GM10248 (cell line): Measurements from ENCODE around the gene SMYD3.

Source experiments
- CTCF ChIA-PET: fragments of 300-600 bp; sonication (Branson Sonifier 250); formaldehyde crosslinking; extraction: SDS; loops from one replicate; lab custom pipeline; 2021; ENCODE audit warnings: antibody characterized with exemption; lab: Yijun Ruan, JAX
- POLR2A ChIA-PET: fragments of 350-650 bp; sonication (Branson Sonifier 250); formaldehyde crosslinking; extraction: SDS; loops from one replicate; lab custom pipeline; 2020; ENCODE audit warnings: antibody characterized with exemption; lab: Yijun Ruan, JAX
- DNase-seq: peaks from one replicate; pipeline ENCODE4 v3.0.0; 2012; ENCODE audit errors: extremely low spot score
- CTCF ChIP-seq: IDR thresholded peaks from 2 replicates; pipeline ENCODE4 v1.5.1; 2012; ENCODE audit warnings: mild to moderate bottlenecking, low read depth; ENCODE audit errors: extremely low read depth, missing control alignments, control extremely low read depth

SMYD3 gene

GRCh38 chr1:245762396-245762910, 744.6 kb downstream of the SMYD3 start:
- POLR2A ChIA-PET = no interaction called here
- no peak for DNase-seq
- TF ChIP-seq CTCF = no peak
- CTCF ChIA-PET = interaction anchor here (0.8 to 2.6 kb wide), 2 partner anchors 8 to 61 kb away, joined by 3 to 8 read pairs; no protein-coding TSS in a partner anchor

- DNase-seq = no peak
- ChIA-PET CTCF (interaction anchor here (2.6 kb wide), 1 partner anchor 11 kb away, joined by 8 read pairs; no protein-coding TSS in a partner anchor), POLR2A (no interaction called here)
- no peak for TF ChIP-seq CTCF
These were observed 746.8 kb downstream of the SMYD3 start for GRCh38 chr1:245760301-245760700.

- DNase-seq = no peak
- TF ChIP-seq CTCF = no peak
- ChIA-PET CTCF (interaction anchor here (1.0 to 1.5 kb wide), 5 partner anchors 10 to 601 kb away, joined by 3 to 4 read pairs (median 4); no protein-coding TSS in a partner anchor), POLR2A (no interaction called here)
These were observed 752.6 kb downstream of the SMYD3 start for GRCh38 chr1:245754463-245754961.

GRCh38 chr1:245753807-245754206, 753.3 kb downstream of the SMYD3 start:
- no peak for DNase-seq
- ChIA-PET CTCF (interaction anchor here (0.6 to 1.5 kb wide), 6 partner anchors 9 to 1095 kb away, joined by 3 to 4 read pairs (median 4); no protein-coding TSS in a partner anchor), POLR2A (no interaction called here)
- no peak for TF ChIP-seq CTCF

- DNase-seq = no peak
- ChIA-PET CTCF (no interaction called here), POLR2A (no interaction called here)
- no peak for TF ChIP-seq CTCF
These were observed 754.5 kb downstream of the SMYD3 start for GRCh38 chr1:245752561-245752960.

GRCh38 chr1:245751726-245752470, 755.2 kb downstream of the SMYD3 start:
- no peak for TF ChIP-seq CTCF
- DNase-seq = no peak
- POLR2A ChIA-PET = no interaction called here
- CTCF ChIA-PET = interaction anchor here (1.0 kb wide), 1 partner anchor 11 kb away, joined by 3 read pairs; no protein-coding TSS in a partner anchor
